ENCODE results near the gene CPT1A.
A peak's percentile ranks its signal among the peaks of the same experiment; 100 is the strongest.

The CPT1A gene

GRCh38 chr11:68844376-68844775 lies 2.7 kb upstream of the CPT1A start:
- in situ Hi-C loops (cut with MboI; ENCODE audit: low sequenced_read_pairs, unreplicated experiment): no loop called here
- no peak for TF ChIP-seq CTCF (IDR thresholded peaks at IDR 0.05; ENCODE audit: borderline replicate concordance, control extremely low read depth, extremely low read depth, insufficient read depth, missing control alignments)

GRCh38 chr11:68843703-68844312 lies 2.1 kb upstream of the CPT1A start:
- TF ChIP-seq CTCF (IDR thresholded peaks at IDR 0.05; ENCODE audit: borderline replicate concordance, control extremely low read depth, extremely low read depth, insufficient read depth, missing control alignments): peak; percentile 82
- DNase-seq (ENCODE audit: low spot score): peak; percentile 87
- in situ Hi-C loops (cut with MboI; ENCODE audit: low sequenced_read_pairs, unreplicated experiment): no loop called here

More at GRCh38 chr11:68844376-68844775, 2.7 kb upstream of the CPT1A start:
- no peak for DNase-seq (ENCODE audit: low spot score)

- in situ Hi-C loops (cut with MboI; ENCODE audit: low sequenced_read_pairs, unreplicated experiment): no loop called here
- TF ChIP-seq CTCF (IDR thresholded peaks at IDR 0.05; ENCODE audit: borderline replicate concordance, control extremely low read depth, extremely low read depth, insufficient read depth, missing control alignments): no peak
- peak; percentile 63 for DNase-seq (ENCODE audit: low spot score)
Observed at GRCh38 chr11:68843052-68843561, 1.4 kb upstream of the CPT1A start.

GRCh38 chr11:68842427-68843051 lies 823 bp upstream of the CPT1A start:
- no peak for TF ChIP-seq CTCF (IDR thresholded peaks at IDR 0.05; ENCODE audit: borderline replicate concordance, control extremely low read depth, extremely low read depth, insufficient read depth, missing control alignments)
- DNase-seq (ENCODE audit: low spot score): no peak
- in situ Hi-C loops (cut with MboI; ENCODE audit: low sequenced_read_pairs, unreplicated experiment): no loop called here

- no peak for TF ChIP-seq CTCF (IDR thresholded peaks at IDR 0.05; ENCODE audit: borderline replicate concordance, control extremely low read depth, extremely low read depth, insufficient read depth, missing control alignments)
- DNase-seq (ENCODE audit: low spot score): peak; percentile 60
- in situ Hi-C loops (cut with MboI; ENCODE audit: low sequenced_read_pairs, unreplicated experiment): no loop called here
Observed at GRCh38 chr11:68840661-68841653, 759 bp downstream of the CPT1A start.
